GM03348 (cell line): Measurements from ENCODE around the gene NRDE2.
A peak's percentile ranks its signal among the peaks of the same experiment; 100 is the strongest.
"Not testable (repeated sequence)": the region's sequence is repeated elsewhere in the genome, so short reads cannot be mapped to it uniquely, and the experiment has no call there.

Experiments
- DNase-seq: peaks from one replicate; pipeline ENCODE4 v3.0.0; 2012; ENCODE audit warnings: low spot score

NRDE2 gene

GRCh38 chr14:90274808-90275457, 56.8 kb downstream of the NRDE2 start:
- DNase-seq = peak; percentile 70

DNA sequence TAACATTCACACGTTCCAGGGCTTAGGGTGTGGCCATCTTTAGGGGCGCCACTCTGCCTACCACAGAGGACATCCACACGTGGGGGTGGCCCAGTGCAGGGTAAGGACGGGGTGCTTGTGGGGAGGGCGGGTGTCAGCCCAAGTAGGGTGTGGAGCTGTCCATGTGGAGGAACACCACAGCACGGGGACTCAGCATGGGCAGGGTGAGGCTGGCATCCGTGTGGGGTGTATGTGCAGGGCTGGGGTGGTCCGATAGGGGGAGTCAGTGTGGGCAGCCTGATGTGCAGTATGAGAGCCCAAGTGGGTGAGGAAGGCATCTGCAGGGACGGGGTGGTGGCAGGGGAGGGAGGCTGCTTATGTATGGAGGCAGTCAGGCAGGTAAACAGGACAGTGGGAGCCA, 57.7 kb downstream of the NRDE2 start:
- no peak for DNase-seq

DNA sequence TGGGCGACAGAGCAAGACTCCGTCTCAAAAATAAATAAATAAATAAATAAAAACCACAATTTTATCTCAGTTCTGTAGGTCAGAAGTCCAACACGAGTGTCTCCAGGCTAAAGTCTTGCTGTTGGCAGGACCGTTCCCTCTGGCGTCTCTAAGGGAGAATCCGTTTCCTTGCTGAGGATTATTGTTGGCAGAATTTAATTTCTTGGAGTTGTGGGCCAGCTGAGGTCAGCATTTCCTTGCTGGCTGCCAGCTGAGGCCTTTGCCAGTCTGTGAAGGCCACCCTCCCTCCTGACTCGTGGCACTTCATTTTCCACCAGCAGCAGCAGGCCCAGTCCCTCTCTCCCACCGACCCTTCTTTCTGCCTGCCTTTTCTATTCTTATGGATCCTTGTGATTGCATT, 58.2 kb downstream of the NRDE2 start:
- DNase-seq = no peak

DNA sequence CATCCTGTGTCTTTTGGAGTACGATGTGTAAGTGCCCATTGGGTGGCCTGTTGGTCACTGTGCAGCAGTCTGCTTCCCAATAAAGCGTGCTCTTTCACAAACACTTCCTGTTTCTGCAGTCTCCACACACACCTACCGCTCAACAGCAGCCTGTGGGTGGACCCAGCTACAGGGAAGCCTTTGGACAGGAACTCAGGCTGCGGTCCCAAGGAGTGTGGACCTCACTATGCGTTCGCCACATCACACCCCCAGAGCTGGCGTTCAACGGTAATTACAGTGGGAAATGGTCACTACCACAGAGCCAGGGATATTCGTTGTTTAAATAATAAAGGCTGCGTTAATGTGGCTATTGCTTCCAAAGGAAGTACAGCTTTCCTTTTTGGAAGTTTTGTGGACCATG, 59.2 kb downstream of the NRDE2 start:
- no peak for DNase-seq

- no peak for DNase-seq
These were observed 63.3 kb downstream of the NRDE2 start for GRCh38 chr14:90268420-90268819.

GRCh38 chr14:90266441-90267154, 65.1 kb downstream of the NRDE2 start:
- DNase-seq = no peak

GRCh38 chr14:90263748-90264449, 67.8 kb downstream of the NRDE2 start:
- DNase-seq = no peak

DNA sequence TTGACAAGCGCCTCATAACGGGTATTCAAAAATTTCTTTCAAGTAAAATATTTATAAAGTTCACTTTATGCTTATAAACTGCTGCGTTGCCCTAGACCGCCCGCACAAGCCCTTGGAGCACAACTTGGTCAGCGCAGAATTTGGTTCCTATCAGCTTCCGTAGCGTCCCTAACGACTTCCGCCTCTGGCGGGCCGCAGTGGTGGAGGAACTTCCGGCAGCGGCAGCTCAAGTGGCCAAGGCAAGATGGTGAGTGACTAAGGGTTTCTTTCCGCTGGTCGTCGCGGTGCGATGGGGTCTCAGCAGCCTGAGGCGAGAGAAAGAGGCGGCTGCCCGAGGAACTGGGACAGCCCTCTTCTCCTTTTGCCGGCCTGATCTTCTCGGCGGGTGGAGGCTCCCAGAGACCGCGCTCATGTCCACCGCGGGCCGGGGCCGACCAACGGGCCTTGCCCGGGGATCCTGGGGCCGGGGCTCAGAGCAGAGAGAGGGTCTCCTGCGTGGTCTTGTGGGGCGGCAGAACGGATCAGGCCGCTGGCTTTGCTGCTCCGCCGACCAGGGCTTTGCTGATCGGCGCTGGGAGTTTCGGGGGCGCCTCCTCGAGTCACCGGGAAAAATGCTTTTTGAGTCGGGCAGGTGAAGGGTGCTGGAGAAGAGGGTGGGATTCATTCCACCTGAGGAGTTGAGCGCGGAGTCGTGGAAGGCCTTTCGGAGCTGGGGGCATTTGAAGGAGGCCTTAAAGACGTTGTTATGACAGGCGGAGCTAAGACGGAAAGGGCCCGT, 75.2 kb downstream of the NRDE2 start, which contains the start of gene PSMC1:
TSS of gene PSMC1 (plus strand) at position 200 of the 778 bp plus-strand sequence. CDS start at position 245, 45 bp downstream.
- DNase-seq = peak; percentile 93

GRCh38 chr14:90255871-90256270, 75.9 kb downstream of the NRDE2 start:
- DNase-seq = no peak

GRCh38 chr14:90253826-90254225, 77.9 kb downstream of the NRDE2 start:
- no peak for DNase-seq

DNA sequence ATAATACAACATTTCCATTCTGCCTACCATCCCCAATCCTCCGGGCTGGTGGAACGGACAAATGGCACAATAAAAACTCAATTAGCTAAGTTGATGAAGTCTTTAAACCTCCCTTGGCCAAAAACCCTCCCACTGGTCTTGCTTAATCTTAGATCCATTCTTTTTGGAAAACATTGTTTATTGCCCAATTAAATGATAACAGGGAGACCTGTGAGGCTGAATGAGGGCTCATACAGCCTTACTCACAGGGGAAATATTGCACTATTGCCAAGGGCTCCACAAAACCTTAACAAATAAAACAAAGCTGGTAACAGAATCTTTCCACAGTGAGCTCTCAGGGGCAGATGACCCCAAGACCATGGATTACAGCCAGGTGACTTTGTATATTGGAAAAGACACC, 83.1 kb downstream of the NRDE2 start:
- DNase-seq = no peak

- DNase-seq = not testable (repeated sequence)
These were observed 84.3 kb downstream of the NRDE2 start for GRCh38 chr14:90247441-90247840.

- no peak for DNase-seq
These were observed 84.8 kb downstream of the NRDE2 start for GRCh38 chr14:90246936-90247335.

GRCh38 chr14:90242444-90242843, 89.3 kb downstream of the NRDE2 start:
- no peak for DNase-seq

DNA sequence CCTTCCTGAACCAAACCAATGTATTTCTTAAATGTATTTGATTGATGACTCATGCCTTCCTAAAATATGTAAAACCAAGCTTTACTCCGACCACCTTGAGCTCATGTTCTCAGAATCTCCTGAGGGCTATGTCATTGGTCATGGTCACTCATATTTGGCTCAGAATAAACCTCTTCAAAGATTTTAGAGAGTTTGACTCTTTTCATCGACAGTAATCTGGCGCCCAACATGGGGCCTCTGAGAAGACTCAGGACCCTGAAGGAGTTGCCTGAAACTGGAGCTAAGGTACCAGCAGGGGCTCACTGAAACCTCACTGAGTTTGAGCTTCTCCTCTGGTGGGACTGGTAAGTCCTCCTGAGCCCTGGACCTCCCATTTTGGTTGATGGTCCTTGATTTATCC, 92.6 kb downstream of the NRDE2 start:
- DNase-seq = no peak

- peak; percentile 88 for DNase-seq
These were observed 96.4 kb downstream of the NRDE2 start for GRCh38 chr14:90235179-90235976.

DNA sequence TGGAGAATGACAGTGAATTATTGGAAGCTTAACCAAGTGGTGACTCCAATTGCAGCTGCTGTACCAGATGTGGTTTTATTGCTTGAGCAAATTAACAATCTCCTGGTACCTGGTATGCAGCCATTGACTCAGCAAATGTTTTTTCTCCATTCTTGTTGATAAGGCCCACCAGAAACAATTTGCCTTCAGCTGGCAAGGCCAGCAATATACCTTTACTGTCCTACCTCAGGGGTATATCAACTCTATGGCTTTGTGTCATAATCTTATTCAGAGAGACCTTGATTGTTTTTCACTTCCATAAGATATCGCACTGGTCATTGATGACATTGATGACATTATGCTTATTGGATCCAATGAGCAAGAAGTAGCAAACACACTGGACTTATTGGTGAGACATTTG, 101.8 kb downstream of the NRDE2 start:
- DNase-seq = not testable (repeated sequence)

DNA sequence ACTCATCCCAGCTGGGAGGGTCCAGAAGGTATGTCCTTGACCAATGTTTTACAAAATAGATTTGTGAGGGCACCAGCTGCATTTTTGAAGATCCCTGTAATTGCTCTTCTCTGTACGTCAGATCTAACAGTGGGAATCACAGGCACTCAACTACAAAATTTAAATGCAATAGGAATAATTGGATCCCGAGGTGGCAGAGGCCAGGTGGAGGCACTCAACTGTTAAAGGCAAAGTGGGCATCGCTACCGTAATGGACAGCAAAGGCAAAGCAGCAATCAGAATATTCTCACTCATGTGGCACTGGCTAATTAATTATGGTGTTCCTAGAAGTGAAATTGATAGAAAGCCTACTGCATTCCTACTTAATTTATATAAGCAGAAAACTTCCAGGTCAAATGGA, 103.3 kb downstream of the NRDE2 start:
- DNase-seq = no peak
